ENCODE data around the gene MRPL14.
"Not testable (repeated sequence)": the region's sequence is repeated elsewhere in the genome, so short reads cannot be mapped to it uniquely, and the experiment has no call there.

DNA sequence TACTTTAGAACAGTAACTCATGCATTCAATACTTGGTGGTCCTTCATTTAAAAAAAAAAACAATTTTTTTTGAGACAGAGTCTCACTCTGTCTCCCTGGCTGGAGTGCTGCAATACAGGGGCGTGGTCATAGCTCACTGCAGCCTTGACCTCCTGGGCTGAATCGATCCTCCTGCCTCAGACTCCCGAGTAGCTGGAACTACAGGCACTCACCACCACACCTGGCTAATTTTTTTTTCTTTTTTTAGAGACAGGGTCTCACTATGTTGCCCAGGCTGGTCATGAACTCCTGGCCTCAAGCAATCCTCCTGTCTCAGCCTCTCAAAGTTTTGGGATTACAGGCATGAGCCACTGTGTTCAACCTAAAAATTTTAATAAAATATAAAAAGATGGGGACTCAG lies 17.3 kb upstream of the MRPL14 start:
- not testable (repeated sequence) for TF ChIP-seq EZH2phosphoT487 (IDR thresholded peaks at IDR 0.05; ENCODE audit: low read depth)
- TF ChIP-seq, protein P1, sequence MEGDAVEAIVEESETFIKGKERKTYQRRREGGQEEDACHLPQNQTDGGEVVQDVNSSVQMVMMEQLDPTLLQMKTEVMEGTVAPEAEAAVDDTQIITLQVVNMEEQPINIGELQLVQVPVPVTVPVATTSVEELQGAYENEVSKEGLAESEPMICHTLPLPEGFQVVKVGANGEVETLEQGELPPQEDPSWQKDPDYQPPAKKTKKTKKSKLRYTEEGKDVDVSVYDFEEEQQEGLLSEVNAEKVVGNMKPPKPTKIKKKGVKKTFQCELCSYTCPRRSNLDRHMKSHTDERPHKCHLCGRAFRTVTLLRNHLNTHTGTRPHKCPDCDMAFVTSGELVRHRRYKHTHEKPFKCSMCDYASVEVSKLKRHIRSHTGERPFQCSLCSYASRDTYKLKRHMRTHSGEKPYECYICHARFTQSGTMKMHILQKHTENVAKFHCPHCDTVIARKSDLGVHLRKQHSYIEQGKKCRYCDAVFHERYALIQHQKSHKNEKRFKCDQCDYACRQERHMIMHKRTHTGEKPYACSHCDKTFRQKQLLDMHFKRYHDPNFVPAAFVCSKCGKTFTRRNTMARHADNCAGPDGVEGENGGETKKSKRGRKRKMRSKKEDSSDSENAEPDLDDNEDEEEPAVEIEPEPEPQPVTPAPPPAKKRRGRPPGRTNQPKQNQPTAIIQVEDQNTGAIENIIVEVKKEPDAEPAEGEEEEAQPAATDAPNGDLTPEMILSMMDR (IDR thresholded peaks at IDR 0.05; ENCODE audit: low read depth, low read length): not testable (repeated sequence)

Measured in OCI-LY3 (cell line).